Measurements from ENCODE around the gene MAPKAP1.

DNA sequence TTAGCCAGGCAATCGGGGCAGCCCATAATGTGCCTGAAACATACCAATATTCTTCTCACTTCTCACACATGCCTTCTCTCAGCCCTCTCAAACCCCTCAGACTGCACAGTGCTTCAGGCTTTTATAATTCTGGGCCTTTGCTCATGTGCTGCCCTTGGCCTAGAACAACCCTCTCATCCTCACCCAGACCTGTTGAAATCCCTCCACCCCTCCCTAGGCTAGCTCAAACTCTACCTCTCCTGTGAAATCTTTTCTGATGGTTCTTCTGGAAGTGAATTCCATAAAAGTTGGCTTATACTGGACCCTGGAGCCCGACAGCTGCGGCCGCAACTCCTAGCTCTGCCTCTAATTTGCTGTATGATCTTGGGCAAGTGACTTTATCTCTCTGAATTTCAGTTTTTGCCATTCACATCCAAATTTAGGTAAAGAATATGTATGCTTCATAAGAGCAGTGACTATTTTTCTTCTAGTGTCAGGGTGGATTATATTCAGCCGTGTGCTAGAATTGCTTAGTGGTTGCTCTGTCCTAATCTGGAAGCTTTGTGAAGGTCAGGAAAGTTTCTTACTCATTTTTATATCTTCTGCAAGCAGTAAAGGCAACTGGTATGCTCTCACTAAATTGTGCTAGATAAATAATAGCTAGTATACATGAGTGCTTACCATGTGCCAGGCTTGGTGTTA lies 221.4 kb downstream of the MAPKAP1 start:
- TF ChIP-seq, protein P1, sequence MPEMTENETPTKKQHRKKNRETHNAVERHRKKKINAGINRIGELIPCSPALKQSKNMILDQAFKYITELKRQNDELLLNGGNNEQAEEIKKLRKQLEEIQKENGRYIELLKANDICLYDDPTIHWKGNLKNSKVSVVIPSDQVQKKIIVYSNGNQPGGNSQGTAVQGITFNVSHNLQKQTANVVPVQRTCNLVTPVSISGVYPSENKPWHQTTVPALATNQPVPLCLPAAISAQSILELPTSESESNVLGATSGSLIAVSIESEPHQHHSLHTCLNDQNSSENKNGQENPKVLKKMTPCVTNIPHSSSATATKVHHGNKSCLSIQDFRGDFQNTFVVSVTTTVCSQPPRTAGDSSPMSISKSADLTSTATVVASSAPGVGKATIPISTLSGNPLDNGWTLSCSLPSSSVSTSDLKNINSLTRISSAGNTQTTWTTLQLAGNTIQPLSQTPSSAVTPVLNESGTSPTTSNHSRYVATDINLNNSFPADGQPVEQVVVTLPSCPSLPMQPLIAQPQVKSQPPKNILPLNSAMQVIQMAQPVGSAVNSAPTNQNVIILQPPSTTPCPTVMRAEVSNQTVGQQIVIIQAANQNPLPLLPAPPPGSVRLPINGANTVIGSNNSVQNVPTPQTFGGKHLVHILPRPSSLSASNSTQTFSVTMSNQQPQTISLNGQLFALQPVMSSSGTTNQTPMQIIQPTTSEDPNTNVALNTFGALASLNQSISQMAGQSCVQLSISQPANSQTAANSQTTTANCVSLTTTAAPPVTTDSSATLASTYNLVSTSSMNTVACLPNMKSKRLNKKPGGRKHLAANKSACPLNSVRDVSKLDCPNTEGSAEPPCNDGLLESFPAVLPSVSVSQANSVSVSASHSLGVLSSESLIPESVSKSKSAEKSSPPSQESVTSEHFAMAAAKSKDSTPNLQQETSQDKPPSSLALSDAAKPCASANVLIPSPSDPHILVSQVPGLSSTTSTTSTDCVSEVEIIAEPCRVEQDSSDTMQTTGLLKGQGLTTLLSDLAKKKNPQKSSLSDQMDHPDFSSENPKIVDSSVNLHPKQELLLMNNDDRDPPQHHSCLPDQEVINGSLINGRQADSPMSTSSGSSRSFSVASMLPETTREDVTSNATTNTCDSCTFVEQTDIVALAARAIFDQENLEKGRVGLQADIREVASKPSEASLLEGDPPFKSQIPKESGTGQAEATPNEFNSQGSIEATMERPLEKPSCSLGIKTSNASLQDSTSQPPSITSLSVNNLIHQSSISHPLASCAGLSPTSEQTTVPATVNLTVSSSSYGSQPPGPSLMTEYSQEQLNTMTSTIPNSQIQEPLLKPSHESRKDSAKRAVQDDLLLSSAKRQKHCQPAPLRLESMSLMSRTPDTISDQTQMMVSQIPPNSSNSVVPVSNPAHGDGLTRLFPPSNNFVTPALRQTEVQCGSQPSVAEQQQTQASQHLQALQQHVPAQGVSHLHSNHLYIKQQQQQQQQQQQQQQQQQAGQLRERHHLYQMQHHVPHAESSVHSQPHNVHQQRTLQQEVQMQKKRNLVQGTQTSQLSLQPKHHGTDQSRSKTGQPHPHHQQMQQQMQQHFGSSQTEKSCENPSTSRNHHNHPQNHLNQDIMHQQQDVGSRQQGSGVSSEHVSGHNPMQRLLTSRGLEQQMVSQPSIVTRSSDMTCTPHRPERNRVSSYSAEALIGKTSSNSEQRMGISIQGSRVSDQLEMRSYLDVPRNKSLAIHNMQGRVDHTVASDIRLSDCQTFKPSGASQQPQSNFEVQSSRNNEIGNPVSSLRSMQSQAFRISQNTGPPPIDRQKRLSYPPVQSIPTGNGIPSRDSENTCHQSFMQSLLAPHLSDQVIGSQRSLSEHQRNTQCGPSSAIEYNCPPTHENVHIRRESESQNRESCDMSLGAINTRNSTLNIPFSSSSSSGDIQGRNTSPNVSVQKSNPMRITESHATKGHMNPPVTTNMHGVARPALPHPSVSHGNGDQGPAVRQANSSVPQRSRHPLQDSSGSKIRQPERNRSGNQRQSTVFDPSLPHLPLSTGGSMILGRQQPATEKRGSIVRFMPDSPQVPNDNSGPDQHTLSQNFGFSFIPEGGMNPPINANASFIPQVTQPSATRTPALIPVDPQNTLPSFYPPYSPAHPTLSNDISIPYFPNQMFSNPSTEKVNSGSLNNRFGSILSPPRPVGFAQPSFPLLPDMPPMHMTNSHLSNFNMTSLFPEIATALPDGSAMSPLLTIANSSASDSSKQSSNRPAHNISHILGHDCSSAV (CRISPR knock-in tag; IDR thresholded peaks at IDR 0.05; ENCODE audit: borderline replicate concordance): no peak
- TF ChIP-seq, protein P2, sequence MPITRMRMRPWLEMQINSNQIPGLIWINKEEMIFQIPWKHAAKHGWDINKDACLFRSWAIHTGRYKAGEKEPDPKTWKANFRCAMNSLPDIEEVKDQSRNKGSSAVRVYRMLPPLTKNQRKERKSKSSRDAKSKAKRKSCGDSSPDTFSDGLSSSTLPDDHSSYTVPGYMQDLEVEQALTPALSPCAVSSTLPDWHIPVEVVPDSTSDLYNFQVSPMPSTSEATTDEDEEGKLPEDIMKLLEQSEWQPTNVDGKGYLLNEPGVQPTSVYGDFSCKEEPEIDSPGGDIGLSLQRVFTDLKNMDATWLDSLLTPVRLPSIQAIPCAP (CRISPR knock-in tag; IDR thresholded peaks at IDR 0.05; ENCODE audit: low read depth): no peak
- TF ChIP-seq, protein P3, sequence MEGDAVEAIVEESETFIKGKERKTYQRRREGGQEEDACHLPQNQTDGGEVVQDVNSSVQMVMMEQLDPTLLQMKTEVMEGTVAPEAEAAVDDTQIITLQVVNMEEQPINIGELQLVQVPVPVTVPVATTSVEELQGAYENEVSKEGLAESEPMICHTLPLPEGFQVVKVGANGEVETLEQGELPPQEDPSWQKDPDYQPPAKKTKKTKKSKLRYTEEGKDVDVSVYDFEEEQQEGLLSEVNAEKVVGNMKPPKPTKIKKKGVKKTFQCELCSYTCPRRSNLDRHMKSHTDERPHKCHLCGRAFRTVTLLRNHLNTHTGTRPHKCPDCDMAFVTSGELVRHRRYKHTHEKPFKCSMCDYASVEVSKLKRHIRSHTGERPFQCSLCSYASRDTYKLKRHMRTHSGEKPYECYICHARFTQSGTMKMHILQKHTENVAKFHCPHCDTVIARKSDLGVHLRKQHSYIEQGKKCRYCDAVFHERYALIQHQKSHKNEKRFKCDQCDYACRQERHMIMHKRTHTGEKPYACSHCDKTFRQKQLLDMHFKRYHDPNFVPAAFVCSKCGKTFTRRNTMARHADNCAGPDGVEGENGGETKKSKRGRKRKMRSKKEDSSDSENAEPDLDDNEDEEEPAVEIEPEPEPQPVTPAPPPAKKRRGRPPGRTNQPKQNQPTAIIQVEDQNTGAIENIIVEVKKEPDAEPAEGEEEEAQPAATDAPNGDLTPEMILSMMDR (CRISPR knock-in tag; IDR thresholded peaks at IDR 0.05): no peak

Measured in HepG2 (cell line).